KMS-11 (cell line): ENCODE results near the gene FNTB.

ENCODE experiments used
- H2AFZ ChIP-seq: fragments of 200-600 bp; sonication (generic); 2 replicates; pipeline ENCODE4 v1.6.1; 2016; ENCODE audit warnings: antibody characterized with exemption, mixed run types, low read depth
- H3K27ac ChIP-seq: fragments of 200-600 bp; sonication (generic); 2 replicates; pipeline ENCODE4 v1.6.1; 2016; ENCODE audit warnings: mild to moderate bottlenecking, mixed run types
- H3K27me3 ChIP-seq: fragments of 200-600 bp; sonication (generic); 2 replicates; pipeline ENCODE4 v1.6.1; 2017; ENCODE audit warnings: mild to moderate bottlenecking, low read depth, mixed run types, moderate library complexity; ENCODE audit not compliant: insufficient read depth
- H3K36me3 ChIP-seq: fragments of 200-600 bp; sonication (generic); 2 replicates; pipeline ENCODE4 v1.6.1; 2017; ENCODE audit warnings: mild to moderate bottlenecking, mixed run types; ENCODE audit not compliant: insufficient read depth
- H3K4me1 ChIP-seq: fragments of 200-600 bp; sonication (generic); 2 replicates; pipeline ENCODE4 v1.6.1; 2016; ENCODE audit warnings: mild to moderate bottlenecking, low read depth, mixed run types; ENCODE audit not compliant: poor library complexity, severe bottlenecking
- H3K4me2 ChIP-seq: fragments of 200-600 bp; sonication (generic); 2 replicates; pipeline ENCODE4 v1.7.0; 2016; ENCODE audit warnings: mild to moderate bottlenecking, mixed run types
- H3K4me3 ChIP-seq: fragments of 200-600 bp; sonication (generic); IDR thresholded peaks from 2 replicates; pipeline ENCODE4 v1.6.1; 2017; ENCODE audit warnings: low read depth, low read length, mixed read lengths; ENCODE audit not compliant: insufficient read depth
- H3K79me2 ChIP-seq: fragments of 200-600 bp; sonication (generic); 2 replicates; pipeline ENCODE4 v1.6.1; 2016; ENCODE audit warnings: low read depth, mixed run types; ENCODE audit not compliant: insufficient read depth
- H3K9ac ChIP-seq: fragments of 200-600 bp; sonication (generic); 2 replicates; pipeline ENCODE4 v1.6.1; 2016; ENCODE audit warnings: mild to moderate bottlenecking, mixed run types
- H4K20me1 ChIP-seq: fragments of 200-600 bp; sonication (generic); 2 replicates; pipeline ENCODE4 v1.6.1; 2016; ENCODE audit warnings: mild to moderate bottlenecking, mixed run types; ENCODE audit not compliant: insufficient read depth
- CTCF ChIP-seq: fragments of 200-600 bp; sonication (generic); conservative IDR thresholded peaks from 2 replicates; pipeline ENCODE4 v1.6.1; 2017; ENCODE audit warnings: low read depth, mild to moderate bottlenecking, antibody characterized with exemption, low read length, moderate library complexity, mixed read lengths

The FNTB gene

GRCh38 chr14:65016471-65016870, 29.8 kb downstream of the FNTB start:
- Histone ChIP-seq H3K4me2 (no peak overlapping the region), H3K9ac (no peak overlapping the region), H2AFZ (no peak overlapping the region), H3K4me1 (peaks cover 8% of the 10 kb centered on the region), H4K20me1 (no peaks in the 10 kb centered on the region), H3K27ac (no peak overlapping the region), H3K36me3 (no peaks in the 10 kb centered on the region), H3K27me3 (no peaks in the 10 kb centered on the region), H3K79me2 (no peaks in the 10 kb centered on the region), H3K4me3 (no peak overlapping the region)
- no peak for TF ChIP-seq CTCF

DNA sequence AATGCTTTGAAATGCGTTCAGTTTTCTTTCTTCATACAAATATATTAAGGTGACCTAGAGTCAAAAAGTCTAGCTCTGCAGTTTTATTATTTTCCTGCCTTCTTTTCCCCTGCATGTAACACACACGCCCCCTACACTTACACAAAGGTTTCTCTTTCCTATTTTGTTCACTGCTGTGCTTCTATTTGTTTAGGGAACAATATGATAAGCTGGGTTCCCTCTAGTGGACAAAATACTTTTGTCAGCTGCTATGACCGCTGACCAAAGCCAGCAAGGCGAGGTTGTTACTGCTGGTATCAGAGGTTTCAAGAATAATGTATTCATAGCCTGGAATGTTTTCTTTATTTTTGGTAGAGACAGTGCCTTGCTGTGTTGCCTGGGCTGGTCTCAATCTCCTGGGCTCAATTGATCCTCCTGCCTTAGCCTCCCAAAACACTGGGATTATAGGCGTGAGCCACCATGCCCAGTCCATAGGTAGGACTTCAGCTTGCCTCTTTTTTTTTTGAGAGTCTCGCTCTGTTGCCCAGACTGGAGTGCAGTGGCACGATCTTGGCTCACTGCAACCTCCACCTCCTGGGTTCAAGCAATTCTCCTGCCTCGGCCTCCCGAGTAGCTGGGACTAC, 33.4 kb downstream of the FNTB start:
- Histone ChIP-seq H3K27me3 (no peaks in the 10 kb centered on the region), H3K79me2 (no peaks in the 10 kb centered on the region), H3K9ac (no peak overlapping the region), H3K4me1 (peaks cover 8% of the 10 kb centered on the region), H3K4me2 (no peak overlapping the region), H4K20me1 (no peaks in the 10 kb centered on the region), H2AFZ (no peak overlapping the region), H3K36me3 (no peaks in the 10 kb centered on the region), H3K27ac (no peak overlapping the region), H3K4me3 (no peak overlapping the region)
- TF ChIP-seq CTCF, result 0 out of 2 replicates have a peak, but pooled peaks have one; percentile 26

GRCh38 chr14:65024957-65025356, 38.3 kb downstream of the FNTB start:
- Histone ChIP-seq H3K27ac (no peak overlapping the region), H3K79me2 (no peaks in the 10 kb centered on the region), H3K9ac (no peak overlapping the region), H3K4me2 (no peak overlapping the region), H3K27me3 (no peaks in the 10 kb centered on the region), H4K20me1 (no peaks in the 10 kb centered on the region), H3K4me3 (no peak overlapping the region), H3K36me3 (no peaks in the 10 kb centered on the region), H2AFZ (no peak overlapping the region), H3K4me1 (peaks cover 3% of the 10 kb centered on the region)
- TF ChIP-seq CTCF, result no peak

- no peak for TF ChIP-seq CTCF
- Histone ChIP-seq H3K27me3 (no peaks in the 10 kb centered on the region), H3K4me1 (no peaks in the 10 kb centered on the region), H3K4me3 (no peak overlapping the region), H3K9ac (no peak overlapping the region), H3K27ac (no peak overlapping the region), H4K20me1 (no peaks in the 10 kb centered on the region), H3K36me3 (no peaks in the 10 kb centered on the region), H3K79me2 (no peaks in the 10 kb centered on the region), H2AFZ (no peak overlapping the region), H3K4me2 (no peak overlapping the region)
These were observed 39.1 kb downstream of the FNTB start for GRCh38 chr14:65025818-65026217.
